Tibial nerve (tissue), 4 donors: ENCODE results near the gene NEURL2. TPM values are rescaled to one million over a fixed set of nuclear protein-coding genes. Genes with fewer than 3 reads are reported as not detected.
A peak's percentile ranks its signal among the peaks of the same experiment; 100 is the strongest.

Experiments used
- DNase-seq, 2 donors: peaks; one replicate each; pipeline ENCODE4 v3.0.0-alpha.2; 2019; ENCODE audit warnings: low spot score in 2 of 2
- H3K27ac ChIP-seq, 4 donors: fragments of 200-600 bp; sonication (generic) in 3 of 4; one replicate each; pipeline ENCODE4 v1.5.1; 2017 to 2019; ENCODE audit warnings: mild to moderate bottlenecking in 1 of 4
- H3K27me3 ChIP-seq, 2 donors: fragments of 200-600 bp; sonication (generic) in 1 of 2; one replicate each; pipeline versions ENCODE4 v1.5.1 to v1.6.0; 2017 to 2019
- H3K36me3 ChIP-seq, 3 donors: fragments of 200-600 bp; sonication (generic); one replicate each; pipeline ENCODE4 v1.5.1; 2018 to 2019
- H3K4me1 ChIP-seq, 4 donors: fragments of 200-600 bp; sonication (generic) in 3 of 4; one replicate each; pipeline ENCODE4 v1.5.1; 2017 to 2019
- H3K4me3 ChIP-seq, 4 donors: fragments of 200-600 bp; sonication (generic) in 3 of 4; one replicate each; pipeline ENCODE4 v1.5.1; 2017 to 2019; ENCODE audit warnings: mild to moderate bottlenecking in 1 of 4, moderate library complexity in 1 of 4
- H3K9me3 ChIP-seq, 4 donors: fragments of 200-600 bp; sonication (generic) in 3 of 4; one replicate each; pipeline ENCODE4 v1.5.1; 2017 to 2019
- EP300 ChIP-seq, 2 donors: sonication (generic); formaldehyde crosslinking; IDR thresholded peaks; one replicate each; pipeline ENCODE4 v1.6.1; 2017; ENCODE audit warnings: antibody characterized with exemption in 2 of 2, mild to moderate bottlenecking in 1 of 2
- POLR2A ChIP-seq, 2 donors: fragments of 450-650 bp; IDR thresholded peaks; one replicate each; pipeline ENCODE4 v1.6.1; 2017; ENCODE audit warnings: antibody characterized with exemption in 2 of 2, mild to moderate bottlenecking in 2 of 2, moderate library complexity in 2 of 2
- WGBS, 2 donors: methylation state at CpG; one replicate each; pipeline ENCODE4 v1.1.5; 2018; 5-methylcytosine and 5-hydroxymethylcytosine counted together
- total RNA-seq, 4 donors: library from RNA; depleted of rRNA; stranded (reverse); fragments of >200 nt; gene quantifications; one replicate each; pipeline ENCODE4 v1.1.0, GENCODE V29; 2016
- TF ChIP-seq, protein P1 (sequence below), 5 experiments: fragments of 200-600 bp in 3 of 5; fragments of 450-650 bp in 2 of 5; sonication (generic) in 3 of 5; IDR thresholded peaks; one replicate each; pipeline ENCODE4 v1.5.1; 2016 to 2019; ENCODE audit warnings: antibody characterized with exemption in 5 of 5, mild to moderate bottlenecking in 3 of 5, moderate library complexity in 2 of 5

NEURL2 gene
- total RNA-seq, 4 donors from 2014 or later: 7.7 to 42.9 (median 15.6) TPM

DNA sequence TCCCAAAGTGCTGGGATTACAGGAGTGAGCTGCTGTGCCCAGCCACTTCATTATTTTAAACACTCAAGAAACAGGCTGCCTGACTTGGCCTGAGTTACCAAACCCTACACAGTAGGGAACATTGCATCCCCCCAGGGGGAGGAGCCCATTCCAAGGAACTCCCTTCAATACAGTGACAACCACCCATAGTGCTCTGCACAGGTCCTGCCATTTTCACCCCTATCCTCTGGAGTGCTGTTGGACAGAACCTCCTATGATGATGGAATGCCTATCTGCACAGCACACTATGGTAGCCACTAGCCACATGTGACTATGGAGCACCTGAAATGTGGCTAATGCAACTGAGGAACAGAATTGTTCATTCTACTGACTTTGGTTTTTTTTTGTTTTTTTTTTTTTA, 45.6 kb downstream of the NEURL2 start:
- Histone ChIP-seq H3K4me3 (no peak overlapping the region), H3K4me1 (peaks cover 0 to 29% (median 0%) of the 10 kb centered on the region in 4 donors), H3K36me3 (peaks cover 0 to 94% (median 21%) of the 10 kb centered on the region in 3 donors), H3K9me3 (no peaks in the 10 kb centered on the region), H3K27me3 (no peaks in the 10 kb centered on the region), H3K27ac (no peak overlapping the region)
- TF ChIP-seq EP300 (IDR thresholded peaks at IDR 0.05): no peak
- TF ChIP-seq, protein P1, sequence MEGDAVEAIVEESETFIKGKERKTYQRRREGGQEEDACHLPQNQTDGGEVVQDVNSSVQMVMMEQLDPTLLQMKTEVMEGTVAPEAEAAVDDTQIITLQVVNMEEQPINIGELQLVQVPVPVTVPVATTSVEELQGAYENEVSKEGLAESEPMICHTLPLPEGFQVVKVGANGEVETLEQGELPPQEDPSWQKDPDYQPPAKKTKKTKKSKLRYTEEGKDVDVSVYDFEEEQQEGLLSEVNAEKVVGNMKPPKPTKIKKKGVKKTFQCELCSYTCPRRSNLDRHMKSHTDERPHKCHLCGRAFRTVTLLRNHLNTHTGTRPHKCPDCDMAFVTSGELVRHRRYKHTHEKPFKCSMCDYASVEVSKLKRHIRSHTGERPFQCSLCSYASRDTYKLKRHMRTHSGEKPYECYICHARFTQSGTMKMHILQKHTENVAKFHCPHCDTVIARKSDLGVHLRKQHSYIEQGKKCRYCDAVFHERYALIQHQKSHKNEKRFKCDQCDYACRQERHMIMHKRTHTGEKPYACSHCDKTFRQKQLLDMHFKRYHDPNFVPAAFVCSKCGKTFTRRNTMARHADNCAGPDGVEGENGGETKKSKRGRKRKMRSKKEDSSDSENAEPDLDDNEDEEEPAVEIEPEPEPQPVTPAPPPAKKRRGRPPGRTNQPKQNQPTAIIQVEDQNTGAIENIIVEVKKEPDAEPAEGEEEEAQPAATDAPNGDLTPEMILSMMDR (IDR thresholded peaks at IDR 0.05): no peak
- TF ChIP-seq POLR2A (IDR thresholded peaks at IDR 0.05): no peak
- DNase-seq: no peak

DNA sequence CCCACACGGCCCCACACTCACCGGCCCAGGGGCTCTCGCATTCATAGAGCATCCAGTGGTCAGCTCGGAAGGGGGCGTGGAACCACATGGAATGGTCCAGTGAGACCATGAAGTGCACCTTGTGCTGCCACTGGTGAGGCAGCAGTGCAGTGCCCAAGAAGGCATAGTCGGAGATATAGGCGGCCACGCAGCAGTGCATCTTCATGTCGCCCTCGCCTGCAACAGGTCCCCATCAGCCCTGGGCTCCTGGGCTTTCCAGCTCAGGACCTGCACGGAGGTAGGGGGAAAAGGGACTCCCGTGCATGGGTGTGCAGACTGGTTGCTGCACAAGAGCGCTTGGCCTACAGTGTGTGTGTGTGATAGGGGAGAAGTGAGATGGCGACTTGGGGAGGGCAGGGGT, 47.5 kb downstream of the NEURL2 start:
- Histone ChIP-seq H3K27ac (peak overlapping the region in 2 of 4 donors; percentile 54 to 67), H3K4me3 (no peak overlapping the region), H3K4me1 (peaks cover 0 to 29% (median 0%) of the 10 kb centered on the region in 4 donors), H3K9me3 (no peaks in the 10 kb centered on the region), H3K27me3 (no peaks in the 10 kb centered on the region), H3K36me3 (peaks cover 0 to 99% (median 21%) of the 10 kb centered on the region in 3 donors)
- TF ChIP-seq, protein P1 (IDR thresholded peaks at IDR 0.05): no peak
- TF ChIP-seq POLR2A (IDR thresholded peaks at IDR 0.05) (no peak), EP300 (IDR thresholded peaks at IDR 0.05) (no peak)
- DNase-seq: no peak
- 87 to 89% methylated on average over 14 of the region's 14 CpGs for WGBS, 2 donors

DNA sequence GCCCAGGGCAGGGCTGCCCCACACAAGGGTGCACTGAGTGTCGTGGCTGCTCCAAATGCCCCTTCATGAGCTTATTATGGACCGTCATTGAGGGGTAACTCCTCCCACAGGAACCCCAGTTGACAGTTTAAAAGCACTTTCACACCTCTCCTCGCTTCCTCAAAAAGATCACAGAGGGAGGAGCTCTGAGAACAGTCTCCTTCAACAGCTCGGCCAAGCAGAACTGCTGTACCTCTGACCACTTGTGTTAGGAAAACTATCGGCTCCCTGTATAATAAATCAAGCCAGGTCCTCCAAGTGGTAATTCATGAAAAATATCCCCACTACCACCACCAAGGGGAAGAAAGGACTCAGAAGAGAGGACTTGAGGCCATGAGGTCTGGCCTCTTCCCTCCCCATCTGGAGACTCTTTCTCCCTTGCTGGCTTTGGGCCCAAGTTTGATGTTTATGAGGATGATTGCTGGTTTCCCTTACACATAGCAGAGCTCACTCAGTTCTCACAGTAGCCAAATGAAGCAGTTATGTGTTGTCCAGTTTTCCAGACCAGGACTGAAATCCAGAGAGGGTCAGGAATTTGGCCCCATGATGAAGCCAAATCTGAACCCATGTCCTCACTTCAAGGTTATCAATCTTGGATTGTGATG, 48.7 kb downstream of the NEURL2 start:
- Histone ChIP-seq H3K9me3 (no peaks in the 10 kb centered on the region), H3K4me1 (peaks cover 0 to 30% (median 0%) of the 10 kb centered on the region in 4 donors), H3K4me3 (no peak overlapping the region), H3K27me3 (no peaks in the 10 kb centered on the region), H3K27ac (peak overlapping the region in 3 of 4 donors; percentile 0 to 67 (median 54)), H3K36me3 (peaks cover 0 to 96% (median 12%) of the 10 kb centered on the region in 3 donors)
- DNase-seq: peak in 1 of 2 donors; percentile 62
- WGBS, 2 donors: 44 to 50% methylated on average over 2 to 5 of the region's 5 CpGs
- TF ChIP-seq POLR2A (IDR thresholded peaks at IDR 0.05): no peak
- TF ChIP-seq EP300 (IDR thresholded peaks at IDR 0.05): no peak
- TF ChIP-seq, protein P1 (IDR thresholded peaks at IDR 0.05): no peak

DNA sequence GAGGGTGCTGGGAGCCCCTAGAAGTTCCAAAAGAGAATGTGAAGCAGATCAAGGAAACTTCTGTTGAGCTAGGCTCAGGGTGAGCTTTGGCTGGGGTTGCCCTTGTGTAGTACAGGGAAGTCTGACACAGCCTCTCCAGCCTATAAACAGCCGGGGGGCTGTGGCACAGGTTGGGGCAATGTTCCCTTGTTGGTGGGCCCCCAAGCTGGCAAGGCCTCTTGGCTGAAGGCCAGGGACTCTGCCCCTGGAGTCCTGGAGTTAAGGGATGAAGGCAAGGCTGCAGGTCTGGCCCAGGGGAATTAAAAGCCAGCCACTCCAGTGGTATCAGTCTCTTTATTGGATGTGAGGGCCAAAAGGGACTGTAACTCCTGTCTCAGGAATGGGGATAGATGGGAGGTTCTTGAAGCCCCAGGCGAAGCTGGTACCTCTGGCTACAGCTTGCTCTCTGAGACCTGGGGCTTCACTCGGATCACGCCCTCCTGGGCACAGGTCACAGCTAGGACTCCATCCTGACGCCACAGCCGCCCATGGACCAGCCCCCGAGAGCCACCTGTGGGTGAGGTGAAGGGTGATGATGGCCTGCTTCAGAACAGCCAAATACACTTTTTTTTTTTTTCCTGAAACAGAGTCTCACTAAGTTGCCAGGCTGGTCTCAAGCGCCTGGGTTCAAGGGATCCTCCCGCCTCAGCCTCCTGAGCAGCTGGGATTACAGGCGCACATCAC, 49.4 kb downstream of the NEURL2 start:
- TF ChIP-seq, protein P1 (IDR thresholded peaks at IDR 0.05): no peak
- TF ChIP-seq EP300 (IDR thresholded peaks at IDR 0.05) (no peak), POLR2A (IDR thresholded peaks at IDR 0.05) (no peak)
- Histone ChIP-seq H3K27ac (peak overlapping the region in 2 of 4 donors; percentile 54 to 67), H3K27me3 (no peaks in the 10 kb centered on the region), H3K36me3 (peaks cover 0 to 89% (median 12%) of the 10 kb centered on the region in 3 donors), H3K4me1 (peaks cover 0 to 36% (median 0%) of the 10 kb centered on the region in 4 donors), H3K4me3 (no peak overlapping the region), H3K9me3 (no peaks in the 10 kb centered on the region)
- DNase-seq: no peak
- WGBS, 2 donors: 87 to 89% methylated on average over 10 of the region's 10 CpGs

DNA sequence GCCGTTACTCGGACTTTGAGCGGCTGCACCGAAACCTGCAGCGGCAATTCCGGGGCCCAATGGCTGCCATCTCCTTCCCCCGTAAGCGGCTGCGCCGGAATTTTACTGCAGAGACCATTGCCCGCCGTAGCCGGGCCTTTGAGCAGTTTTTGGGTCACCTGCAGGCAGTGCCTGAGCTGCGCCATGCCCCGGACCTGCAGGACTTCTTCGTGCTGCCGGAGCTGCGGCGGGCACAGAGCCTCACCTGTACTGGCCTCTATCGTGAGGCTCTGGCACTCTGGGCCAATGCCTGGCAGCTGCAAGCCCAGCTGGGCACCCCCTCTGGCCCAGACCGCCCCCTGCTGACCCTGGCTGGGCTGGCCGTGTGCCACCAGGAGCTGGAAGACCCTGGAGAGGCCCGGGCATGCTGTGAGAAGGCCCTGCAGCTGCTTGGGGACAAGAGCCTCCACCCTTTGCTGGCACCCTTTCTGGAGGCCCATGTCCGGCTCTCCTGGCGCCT, 50.3 kb downstream of the NEURL2 start:
- 91 to 94% methylated on average over 14 to 18 of the region's 25 CpGs for WGBS, 2 donors

More for the DNA sequence above, 50.3 kb downstream of the NEURL2 start:
- H3K4me3 ChIP-seq: no peak overlapping the region
- H3K9me3 ChIP-seq: no peaks in the 10 kb centered on the region
- no peaks in the 10 kb centered on the region for H3K27me3 ChIP-seq
- peaks cover 0 to 41% (median under 1%) of the 10 kb centered on the region in 4 donors for H3K4me1 ChIP-seq
- no peak for DNase-seq
- TF ChIP-seq POLR2A (IDR thresholded peaks at IDR 0.05): no peak
- no peak for TF ChIP-seq EP300 (IDR thresholded peaks at IDR 0.05)
- TF ChIP-seq, protein P1 (IDR thresholded peaks at IDR 0.05): no peak
- H3K27ac ChIP-seq: no peak overlapping the region
- peaks cover 0 to 80% (median 12%) of the 10 kb centered on the region in 3 donors for H3K36me3 ChIP-seq
